T-helper 1 cell (primary cell): Measurements from ENCODE around the gene CACNB2.

ENCODE experiments used
- DNase-seq, 5 donors: peaks; one replicate each; pipeline ENCODE4 v3.0.0-alpha.2; 2012 to 2020

Gene CACNB2

GRCh38 chr10:18231480-18231879, 91.3 kb downstream of the CACNB2 start:
- no peak for DNase-seq

DNA sequence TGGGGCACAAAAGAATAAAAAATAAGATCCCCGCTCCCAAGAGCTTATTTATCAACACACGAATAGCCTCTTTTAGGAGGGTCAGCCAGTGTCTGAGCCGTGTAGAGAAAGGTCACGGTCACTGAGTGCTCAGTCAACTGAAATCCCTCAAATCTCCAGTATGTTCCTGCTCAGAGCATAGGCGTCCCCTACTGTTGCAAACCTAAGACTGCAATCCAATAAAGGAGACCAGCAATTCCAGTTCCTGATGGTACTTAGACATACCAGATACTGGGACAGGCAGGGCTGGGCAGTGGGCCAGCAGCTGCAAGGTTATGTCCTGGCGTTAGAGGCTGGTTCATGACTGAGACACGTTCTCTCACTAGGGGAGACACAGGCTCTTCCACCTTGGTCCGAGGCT, 93.6 kb downstream of the CACNB2 start:
- no peak for DNase-seq

GRCh38 chr10:18235477-18235876, 95.3 kb downstream of the CACNB2 start:
- no peak for DNase-seq

GRCh38 chr10:18236756-18237155, 96.5 kb downstream of the CACNB2 start:
- no peak for DNase-seq

- peak in 1 of 5 donors; percentile 8 for DNase-seq
Measured at GRCh38 chr10:18238870-18239485, 98.8 kb downstream of the CACNB2 start.

GRCh38 chr10:18240185-18240882, 100.1 kb downstream of the CACNB2 start:
- DNase-seq: no peak

GRCh38 chr10:18246967-18247366, 106.7 kb downstream of the CACNB2 start:
- no peak for DNase-seq

GRCh38 chr10:18252086-18252485, 111.9 kb downstream of the CACNB2 start:
- DNase-seq: no peak

DNA sequence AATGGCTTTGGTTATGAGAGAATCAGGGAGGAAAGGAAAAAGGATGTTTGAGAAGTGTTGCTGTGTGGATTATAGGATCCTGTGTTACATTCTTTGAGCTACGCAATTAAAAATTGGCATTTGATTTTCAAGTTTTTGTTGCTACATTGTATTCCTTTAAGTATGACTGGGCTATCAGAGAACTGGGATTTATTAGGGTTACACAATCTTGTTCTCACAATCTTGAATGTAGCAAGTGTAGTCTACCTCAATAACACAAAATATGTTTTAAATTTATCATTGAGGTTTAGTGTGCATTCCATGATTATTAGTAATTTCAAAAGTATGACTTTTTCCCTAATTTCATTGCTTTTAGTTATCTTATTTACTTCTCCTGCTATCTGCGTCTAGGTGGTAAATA, 113.9 kb downstream of the CACNB2 start:
- no peak for DNase-seq

DNA sequence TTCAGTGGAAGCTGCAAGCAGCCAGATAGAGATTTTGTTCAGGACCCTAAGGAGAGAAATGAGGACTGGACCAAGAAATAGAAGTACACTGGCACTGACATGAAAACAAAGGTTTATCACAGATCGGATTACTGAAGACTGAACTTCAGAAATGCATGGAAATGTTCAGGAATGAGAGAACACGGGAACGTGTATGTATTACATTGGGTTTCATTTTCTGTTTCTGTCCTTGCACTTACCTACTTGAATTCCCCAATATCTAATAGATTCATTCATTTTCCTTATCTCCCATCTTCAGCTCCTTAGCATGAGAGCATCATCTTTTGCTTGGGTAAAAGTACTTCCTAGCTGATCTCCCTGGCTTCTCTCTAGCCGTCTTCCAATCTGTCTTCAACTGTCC, 114.5 kb downstream of the CACNB2 start:
- no peak for DNase-seq

- DNase-seq: no peak
Measured at GRCh38 chr10:18260310-18260922, 120.2 kb downstream of the CACNB2 start.

DNA sequence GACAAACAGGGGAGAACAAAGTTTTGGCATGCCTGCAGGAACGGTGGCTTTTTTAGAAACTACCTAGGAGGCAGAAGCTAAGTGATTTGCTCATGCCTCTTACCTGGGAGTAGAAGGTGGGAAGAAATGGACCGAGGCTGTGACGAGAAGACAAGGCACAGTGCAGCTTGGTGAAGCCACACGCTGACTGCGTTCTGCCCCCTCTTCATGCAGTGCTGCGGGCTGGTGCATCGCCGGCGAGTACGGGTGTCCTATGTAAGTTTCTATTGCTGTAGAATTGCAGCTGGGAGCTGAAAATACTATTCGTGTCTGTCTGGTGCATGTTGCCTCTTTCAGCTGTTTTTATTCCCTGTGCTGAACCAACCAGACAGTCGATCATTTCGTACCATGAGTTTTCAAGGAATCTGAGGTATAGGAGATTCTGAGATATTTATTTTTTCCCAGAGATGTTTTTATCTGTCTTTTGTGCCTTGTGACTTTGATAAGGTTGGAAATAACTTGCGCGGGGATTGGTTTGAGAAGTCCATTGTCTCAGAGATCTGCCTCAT, 120.9 kb downstream of the CACNB2 start:
- DNase-seq: no peak

- DNase-seq: no peak
Measured at GRCh38 chr10:18261768-18262231, 121.6 kb downstream of the CACNB2 start.

- DNase-seq: no peak
Measured at GRCh38 chr10:18264466-18265050, 124.3 kb downstream of the CACNB2 start.

DNA sequence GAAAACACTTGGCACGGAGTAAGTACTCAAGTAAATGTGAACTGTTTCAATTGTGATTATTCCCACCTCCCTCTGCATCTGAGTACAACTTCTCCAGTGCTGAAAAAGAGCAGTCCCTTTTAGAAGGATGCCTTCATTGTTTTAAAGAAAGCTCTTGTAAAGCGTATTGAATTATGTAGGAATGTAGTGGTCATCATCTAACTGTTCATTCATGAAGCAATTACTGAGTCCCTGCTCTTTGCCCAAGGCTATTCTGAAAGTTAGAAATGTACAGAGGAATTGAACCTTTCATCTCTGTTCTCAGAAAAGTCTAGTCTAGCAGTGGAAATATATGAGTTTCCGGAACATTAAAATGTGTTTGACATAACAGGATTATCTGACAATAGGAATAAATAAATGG, 127.8 kb downstream of the CACNB2 start:
- DNase-seq: no peak

DNA sequence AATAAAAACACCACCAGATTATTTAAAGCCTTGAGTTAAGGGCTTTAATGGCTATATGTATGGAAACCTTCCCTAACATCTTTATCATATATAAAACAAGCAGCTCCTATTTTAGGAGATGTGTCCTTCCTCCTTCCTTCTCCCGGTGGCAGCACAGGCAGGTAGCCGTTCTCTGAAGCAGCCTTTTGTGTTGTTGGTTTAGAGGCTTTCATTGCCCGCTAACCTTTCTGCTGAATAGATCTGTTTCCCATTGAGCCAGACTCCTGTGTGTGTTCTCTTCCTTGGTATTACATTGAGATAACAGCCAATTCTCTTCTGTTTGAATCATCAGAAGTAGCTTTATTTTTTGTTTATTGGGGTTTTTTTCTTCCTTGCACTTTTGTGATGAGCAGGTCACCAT, 131.3 kb downstream of the CACNB2 start:
- no peak for DNase-seq

DNA sequence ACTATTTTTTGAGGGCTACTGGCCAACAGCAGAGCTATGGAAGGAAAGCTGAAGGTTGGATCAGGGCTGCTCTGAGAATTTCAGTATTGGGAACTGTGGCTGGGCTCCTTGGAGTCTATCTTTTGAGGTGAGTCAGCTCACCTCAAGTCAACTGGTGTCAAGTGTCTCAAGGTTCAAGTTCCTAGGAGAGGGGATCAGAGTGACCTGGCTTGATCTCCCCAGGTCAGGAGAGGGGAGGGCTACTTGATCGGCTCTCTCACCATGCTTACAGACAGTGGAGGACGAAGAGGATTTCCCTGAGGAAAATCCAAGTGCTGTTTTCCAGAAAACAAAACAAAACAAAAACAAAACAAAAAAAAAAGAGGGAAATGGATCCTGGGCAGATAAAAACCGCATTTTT, 132.8 kb downstream of the CACNB2 start:
- DNase-seq: no peak

GRCh38 chr10:18278181-18278580, 138.0 kb downstream of the CACNB2 start:
- no peak for DNase-seq

GRCh38 chr10:18279173-18279572, 138.9 kb downstream of the CACNB2 start:
- no peak for DNase-seq

GRCh38 chr10:18282094-18282493, 141.9 kb downstream of the CACNB2 start:
- DNase-seq: no peak

GRCh38 chr10:18290651-18291313, 150.6 kb downstream of the CACNB2 start:
- DNase-seq: no peak

- no peak for DNase-seq
Measured at GRCh38 chr10:18293536-18294510, 153.6 kb downstream of the CACNB2 start.
